GM21390 (cell line): ENCODE measurements around the gene TGFBR3.

Experiments used
- ATAC-seq: cut with Tn5 transposase; IDR thresholded peaks from one replicate; pipeline ENCODE4 v1.9.1; 2021; ENCODE audit not compliant: unreplicated experiment

TGFBR3 gene

DNA sequence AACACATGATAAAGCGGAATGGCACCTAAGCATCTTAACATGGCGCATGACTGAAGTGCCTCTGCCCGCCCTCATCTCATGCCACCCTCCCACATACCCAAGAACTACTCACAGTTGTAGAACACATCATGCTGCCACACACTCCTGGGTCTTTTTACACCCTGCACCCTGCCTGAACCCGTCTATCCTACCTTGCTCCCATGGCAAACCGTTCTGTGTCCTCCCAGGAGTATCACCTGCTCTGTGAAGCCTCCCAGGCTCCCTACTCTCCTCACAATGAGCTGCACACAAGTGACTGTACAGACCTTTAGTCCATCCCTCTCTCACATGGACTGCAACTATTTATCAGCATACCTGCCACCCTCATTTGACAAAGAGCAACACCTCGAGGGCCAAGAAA is 144.0 kb downstream of the TGFBR3 start:
- no peak for ATAC-seq

DNA sequence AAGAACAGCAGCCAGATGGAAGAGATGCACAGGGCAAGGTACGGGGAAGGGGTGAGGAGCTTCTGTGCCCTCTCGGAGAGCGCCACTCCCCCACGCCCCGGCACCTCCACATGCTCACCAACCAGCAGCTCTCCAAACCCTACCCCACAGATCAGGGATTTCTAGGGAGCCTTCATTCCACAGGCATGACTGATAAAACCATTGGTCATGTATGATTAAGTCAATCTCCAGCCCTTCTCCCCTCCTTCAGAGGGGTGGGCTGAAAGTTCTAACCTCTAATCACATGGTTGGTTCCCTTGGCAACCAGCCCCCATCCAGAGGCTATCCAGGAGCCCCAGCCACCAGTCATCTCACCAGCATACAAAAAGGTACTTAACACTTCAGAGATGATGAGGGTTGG is 144.7 kb downstream of the TGFBR3 start:
- ATAC-seq: no peak

- ATAC-seq: no peak
These were observed 148.3 kb downstream of the TGFBR3 start for GRCh38 chr1:91737650-91738049.

DNA sequence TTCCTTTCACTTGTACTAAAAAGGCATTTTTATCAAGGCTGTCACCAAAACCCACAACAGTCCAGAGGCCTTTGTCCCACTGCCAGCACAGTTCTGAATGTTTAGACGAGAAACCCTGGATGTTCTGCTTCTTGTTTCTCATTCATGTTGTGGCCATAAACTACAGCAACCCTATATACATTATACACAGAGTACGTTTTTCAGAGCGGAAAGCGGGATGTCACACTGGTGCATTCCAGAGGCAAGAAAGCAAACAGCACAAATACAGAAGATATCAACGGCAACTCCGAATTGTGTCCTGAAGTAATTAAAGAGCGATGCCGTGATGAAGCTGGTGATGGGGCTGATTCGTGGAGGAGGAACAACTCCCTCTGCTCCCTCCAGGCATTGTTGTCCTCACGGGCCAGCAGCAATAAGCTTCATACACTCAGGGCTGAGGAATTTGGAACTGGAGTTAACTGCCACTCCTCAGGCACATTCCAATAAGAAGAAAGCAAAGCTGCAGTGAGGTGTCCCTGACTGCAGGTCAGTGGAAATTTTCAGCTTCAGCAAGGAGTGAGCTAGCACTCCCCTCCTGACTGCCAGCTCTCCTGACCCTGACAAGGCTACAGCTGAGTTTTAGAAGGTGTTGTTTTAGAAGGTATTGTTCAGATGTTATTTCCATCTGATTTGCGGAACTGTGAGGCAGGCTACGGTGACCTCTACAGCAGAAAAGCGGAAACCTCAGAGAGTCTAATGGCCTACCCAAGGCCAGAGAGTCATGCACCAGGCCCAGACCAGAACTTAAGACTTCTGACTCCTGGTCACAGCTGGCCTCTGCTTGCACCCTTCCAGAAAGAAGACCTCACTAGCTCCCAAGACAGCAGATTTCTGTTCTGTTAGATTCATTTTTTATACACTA is 149.0 kb downstream of the TGFBR3 start:
- no peak for ATAC-seq

DNA sequence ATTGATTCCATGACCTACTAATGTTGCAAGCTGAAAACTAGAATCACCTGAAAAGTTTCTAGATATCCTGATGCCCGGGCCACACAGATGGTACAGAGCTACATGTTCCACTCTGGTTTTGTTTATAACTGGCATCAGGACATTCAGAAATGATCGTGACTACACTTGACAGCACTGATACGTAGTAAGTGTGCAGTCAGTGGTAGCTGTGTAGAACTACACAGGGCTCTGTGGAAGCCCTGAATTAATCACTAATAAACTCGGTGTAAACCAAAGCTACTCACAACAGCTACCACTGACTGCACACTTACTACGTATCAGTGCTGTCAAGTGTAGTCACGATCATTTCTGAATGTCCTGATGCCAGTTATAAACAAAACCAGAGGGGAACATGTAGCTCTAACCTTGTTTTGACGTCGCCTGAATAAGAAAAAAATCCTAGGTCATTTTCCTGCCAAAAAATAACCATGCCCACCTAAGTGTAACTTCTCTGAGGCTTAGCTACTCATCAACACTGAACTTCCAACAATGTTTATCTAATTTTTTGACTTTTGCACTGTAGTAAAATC is 149.7 kb downstream of the TGFBR3 start:
- ATAC-seq: no peak

GRCh38 chr1:91735266-91735845 is 150.6 kb downstream of the TGFBR3 start:
- no peak for ATAC-seq

DNA sequence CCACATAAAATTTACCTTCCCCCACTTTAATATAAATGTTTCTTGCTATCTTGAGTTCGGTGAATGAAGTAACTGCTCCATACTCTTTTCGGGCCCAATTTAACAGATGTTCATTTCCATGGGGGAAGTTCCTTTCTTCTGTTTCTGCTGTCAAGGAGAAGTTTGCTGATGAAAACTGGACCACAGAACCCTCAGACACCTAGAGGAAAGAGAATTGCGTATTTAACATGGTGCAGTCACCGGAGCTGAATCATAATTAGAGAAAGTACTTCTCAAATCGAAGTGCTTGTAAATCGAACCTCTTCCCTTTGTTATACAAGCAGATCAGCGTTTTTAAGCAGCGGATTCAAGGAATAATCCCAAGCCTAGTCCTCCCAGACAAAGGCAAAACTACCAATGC is 151.2 kb downstream of the TGFBR3 start:
- no peak for ATAC-seq

- ATAC-seq: no peak
These were observed 152.7 kb downstream of the TGFBR3 start for GRCh38 chr1:91733108-91733710.

GRCh38 chr1:91732291-91733107 is 153.5 kb downstream of the TGFBR3 start:
- no peak for ATAC-seq

GRCh38 chr1:91731815-91732214 is 154.1 kb downstream of the TGFBR3 start:
- ATAC-seq: no peak

GRCh38 chr1:91730801-91731732 is 154.9 kb downstream of the TGFBR3 start:
- ATAC-seq: no peak

- no peak for ATAC-seq
These were observed 156.2 kb downstream of the TGFBR3 start for GRCh38 chr1:91729621-91730358.

GRCh38 chr1:91727763-91728162 is 158.2 kb downstream of the TGFBR3 start:
- ATAC-seq: no peak

- no peak for ATAC-seq
These were observed 159.8 kb downstream of the TGFBR3 start for GRCh38 chr1:91725989-91726721.

DNA sequence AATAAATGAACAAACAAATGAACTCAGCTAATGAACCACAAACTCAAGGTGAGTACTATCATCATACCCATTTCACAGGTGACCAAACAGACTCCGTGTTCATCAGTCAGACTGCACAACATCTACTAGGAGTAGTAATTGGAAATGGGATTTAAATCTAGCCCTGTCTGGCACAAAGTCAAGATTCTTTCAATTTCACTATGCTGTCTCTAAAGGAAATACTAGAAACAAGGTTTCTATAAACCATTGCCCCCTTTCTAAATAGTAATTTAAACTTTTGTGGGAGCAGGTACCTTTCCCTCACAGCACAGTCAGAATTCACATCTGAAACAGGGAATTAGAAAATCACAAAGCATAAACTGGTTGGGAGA is 160.3 kb downstream of the TGFBR3 start:
- no peak for ATAC-seq

GRCh38 chr1:91724644-91725043 is 161.3 kb downstream of the TGFBR3 start:
- no peak for ATAC-seq

- ATAC-seq: no peak
These were observed 161.7 kb downstream of the TGFBR3 start for GRCh38 chr1:91724231-91724630.

GRCh38 chr1:91720044-91720443 is 165.9 kb downstream of the TGFBR3 start:
- ATAC-seq: no peak

DNA sequence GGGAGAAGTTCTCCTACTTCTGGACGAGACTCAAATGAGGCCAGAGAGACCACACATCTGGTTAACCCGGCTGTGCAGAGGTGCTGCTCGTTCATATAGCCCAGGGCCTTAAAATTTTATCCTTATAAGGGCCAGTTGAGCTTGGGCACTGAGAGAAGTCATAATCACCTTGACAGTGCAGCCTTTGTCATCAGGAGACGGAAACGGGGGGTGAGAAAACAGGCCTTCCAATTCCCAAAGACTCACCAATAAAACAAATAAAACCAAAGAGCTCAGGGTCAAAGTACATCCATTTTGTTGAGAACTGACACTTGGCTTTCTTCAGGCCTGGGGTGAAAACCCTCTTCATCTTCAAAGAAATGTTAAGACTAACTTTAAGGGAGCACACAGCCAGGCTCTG is 167.1 kb downstream of the TGFBR3 start:
- ATAC-seq: no peak
